Measurements from ENCODE around the gene KCNIP4.

The KCNIP4 gene

GRCh38 chr4:21467551-21467950, 481.0 kb downstream of the KCNIP4 start:
- ChIA-PET POLR2A (no interaction called here), CTCF (no interaction called here)
- no peak for DNase-seq (ENCODE audit: low read depth, low spot score)
- no peak for TF ChIP-seq CTCF (IDR thresholded peaks at IDR 0.05; ENCODE audit: insufficient read depth, low read length, missing control alignments)
- H3K4me3 ChIP-seq (ENCODE audit: low read depth, low read length): no peak overlapping the region

- CTCF ChIA-PET: no interaction called here
- POLR2A ChIA-PET: no interaction called here
- no peak for DNase-seq (ENCODE audit: low read depth, low spot score)
- no peak for TF ChIP-seq CTCF (IDR thresholded peaks at IDR 0.05; ENCODE audit: insufficient read depth, low read length, missing control alignments)
- no peak overlapping the region for H3K4me3 ChIP-seq (ENCODE audit: low read depth, low read length)
These were observed 491.3 kb downstream of the KCNIP4 start for GRCh38 chr4:21457086-21457840.

- POLR2A ChIA-PET: no interaction called here
- CTCF ChIA-PET: no interaction called here
- H3K4me3 ChIP-seq (ENCODE audit: low read depth, low read length): no peak overlapping the region
- no peak for DNase-seq (ENCODE audit: low read depth, low spot score)
- no peak for TF ChIP-seq CTCF (IDR thresholded peaks at IDR 0.05; ENCODE audit: insufficient read depth, low read length, missing control alignments)
These were observed 493.7 kb downstream of the KCNIP4 start for GRCh38 chr4:21454831-21455230.

GRCh38 chr4:21454201-21454600, 494.4 kb downstream of the KCNIP4 start:
- CTCF ChIA-PET: no interaction called here
- POLR2A ChIA-PET: no interaction called here
- H3K4me3 ChIP-seq (ENCODE audit: low read depth, low read length): no peak overlapping the region
- TF ChIP-seq CTCF (IDR thresholded peaks at IDR 0.05; ENCODE audit: insufficient read depth, low read length, missing control alignments): no peak
- no peak for DNase-seq (ENCODE audit: low read depth, low spot score)

- no peak for TF ChIP-seq CTCF (IDR thresholded peaks at IDR 0.05; ENCODE audit: insufficient read depth, low read length, missing control alignments)
- DNase-seq (ENCODE audit: low read depth, low spot score): no peak
- H3K4me3 ChIP-seq (ENCODE audit: low read depth, low read length): no peak overlapping the region
- POLR2A ChIA-PET: no interaction called here
- CTCF ChIA-PET: no interaction called here
These were observed 495.6 kb downstream of the KCNIP4 start for GRCh38 chr4:21452931-21453330.

- POLR2A ChIA-PET: no interaction called here
- no peak for DNase-seq (ENCODE audit: low read depth, low spot score)
- TF ChIP-seq CTCF (IDR thresholded peaks at IDR 0.05; ENCODE audit: insufficient read depth, low read length, missing control alignments): no peak
- no peak overlapping the region for H3K4me3 ChIP-seq (ENCODE audit: low read depth, low read length)
- CTCF ChIA-PET: no interaction called here
These were observed 497.5 kb downstream of the KCNIP4 start for GRCh38 chr4:21451032-21451431.
